WTC11 (cell line): Measurements from ENCODE around the gene CLASP1. TPM values are rescaled to one million over a fixed set of nuclear protein-coding genes. Genes with fewer than 3 reads are reported as not detected.
"Not testable (repeated sequence)": the region's sequence is repeated elsewhere in the genome, so short reads cannot be mapped to it uniquely, and the experiment has no call there.

Experiments used
- ATAC-seq: fragments of 200-7000 bp; cut with Tn5 transposase; 2 replicates; pipeline ENCODE4 v1.10.0; 2021; ENCODE audit warnings: mild to moderate bottlenecking, moderate library complexity
- CTCF ChIA-PET: fragments of 300-600 bp; sonication (Branson Sonifier 250); formaldehyde crosslinking; loops from one replicate; lab custom pipeline; 2021; ENCODE audit warnings: antibody characterized with exemption; lab: Charles Lee
- POLR2A ChIA-PET: fragments of 350-600 bp; sonication (Branson Sonifier 250); formaldehyde crosslinking; loops from one replicate; lab custom pipeline; 2021; ENCODE audit warnings: antibody characterized with exemption; lab: Charles Lee
- DNase-seq: peaks from one replicate; pipeline ENCODE4 v3.0.0; 2021; ENCODE audit warnings: low spot score
- H3K27ac Mint-ChIP-seq: 2 replicates; pipeline ENCODE4 v1.8.0; 2021; ENCODE audit warnings: mixed read lengths
- H3K27me3 Mint-ChIP-seq: 2 replicates; pipeline ENCODE4 v1.8.0; 2021; ENCODE audit warnings: low read depth, mild to moderate bottlenecking, moderate library complexity, mixed read lengths
- H3K36me3 Mint-ChIP-seq: 2 replicates; pipeline ENCODE4 v1.8.0; 2021; ENCODE audit warnings: mixed read lengths
- H3K4me1 Mint-ChIP-seq: 2 replicates; pipeline ENCODE4 v1.8.0; 2022; ENCODE audit warnings: mixed read lengths
- H3K4me3 Mint-ChIP-seq: 2 replicates; pipeline ENCODE4 v1.8.0; 2021; ENCODE audit warnings: mild to moderate bottlenecking, moderate library complexity, mixed read lengths
- H3K9me3 Mint-ChIP-seq: 2 replicates; pipeline ENCODE4 v1.8.0; 2021; ENCODE audit warnings: mixed read lengths
- CBFB ChIP-seq: sonication (generic); formaldehyde crosslinking; IDR thresholded peaks from 2 replicates; pipeline ENCODE4 v1.8.1; 2022; ENCODE audit warnings: mild to moderate bottlenecking, low read depth, missing genetic modification reagents
- ELF4 ChIP-seq: sonication (generic); formaldehyde crosslinking; IDR thresholded peaks from 2 replicates; pipeline ENCODE4 v1.8.1; 2022; ENCODE audit warnings: low read depth, mild to moderate bottlenecking, moderate library complexity, missing genetic modification reagents
- FOXK1 ChIP-seq: sonication (generic); formaldehyde crosslinking; IDR thresholded peaks from 2 replicates; pipeline ENCODE4 v1.8.0; 2022; ENCODE audit warnings: mild to moderate bottlenecking, moderate library complexity, missing genetic modification reagents
- GABPB1 ChIP-seq: sonication (generic); formaldehyde crosslinking; IDR thresholded peaks from 2 replicates; pipeline ENCODE4 v1.8.1; 2023; ENCODE audit warnings: mild to moderate bottlenecking, missing genetic modification reagents
- GTF2I ChIP-seq: fragments of 250-450 bp; sonication (Bioruptor Pico); conservative IDR thresholded peaks from 2 replicates; pipeline ENCODE4 v1.4.0; 2021; ENCODE audit warnings: mild to moderate bottlenecking
- HMGA2 ChIP-seq: fragments of 250-450 bp; sonication (Bioruptor Pico); IDR thresholded peaks from 2 replicates; pipeline ENCODE4 v1.4.0; 2021; ENCODE audit warnings: mild to moderate bottlenecking, moderate library complexity
- IRF2 ChIP-seq: sonication (generic); formaldehyde crosslinking; IDR thresholded peaks from 2 replicates; pipeline ENCODE4 v1.8.0; 2022; ENCODE audit warnings: low read depth, missing genetic modification reagents, borderline replicate concordance
- JAZF1 ChIP-seq: fragments of 250-450 bp; sonication (Bioruptor Pico); IDR thresholded peaks from 2 replicates; pipeline ENCODE4 v1.9.0; 2021; ENCODE audit warnings: moderate library complexity, mild to moderate bottlenecking, inconsistent platforms
- JUN ChIP-seq: sonication (generic); formaldehyde crosslinking; IDR thresholded peaks from 2 replicates; pipeline ENCODE4 v1.8.0; 2023; ENCODE audit warnings: mild to moderate bottlenecking, missing genetic modification reagents
- NR1H2 ChIP-seq: sonication (generic); formaldehyde crosslinking; IDR thresholded peaks from 2 replicates; pipeline ENCODE4 v1.9.0; 2021; ENCODE audit warnings: mild to moderate bottlenecking, moderate library complexity, missing genetic modification reagents
- OVOL2 ChIP-seq: fragments of 250-450 bp; sonication (Bioruptor Pico); IDR thresholded peaks from 2 replicates; pipeline ENCODE4 v1.9.0; 2021; ENCODE audit warnings: mild to moderate bottlenecking, borderline replicate concordance
- PRRX2 ChIP-seq: fragments of 250-450 bp; sonication (Bioruptor Pico); IDR thresholded peaks from 2 replicates; pipeline ENCODE4 v1.8.0; 2021; ENCODE audit warnings: mild to moderate bottlenecking
- ZNF219 ChIP-seq: sonication (generic); formaldehyde crosslinking; IDR thresholded peaks from 2 replicates; pipeline ENCODE4 v1.8.0; 2023; ENCODE audit warnings: missing genetic modification reagents, mild to moderate bottlenecking, borderline replicate concordance
- total RNA-seq: library from RNA; stranded (reverse); gene quantifications from 3 replicates; pipeline ENCODE4 v1.2.3, GENCODE V29; 2021
- TF ChIP-seq, protein P1 (sequence below): sonication (generic); formaldehyde crosslinking; IDR thresholded peaks from 2 replicates; pipeline ENCODE4 v1.8.0; 2022; ENCODE audit warnings: mild to moderate bottlenecking, missing genetic modification reagents
- TF ChIP-seq, protein P2 (sequence below): sonication (generic); formaldehyde crosslinking; IDR thresholded peaks from 2 replicates; pipeline ENCODE4 v1.8.0; 2023; ENCODE audit warnings: missing genetic modification reagents, mild to moderate bottlenecking, borderline replicate concordance
- TF ChIP-seq, protein P3 (sequence below): sonication (generic); formaldehyde crosslinking; IDR thresholded peaks from 2 replicates; pipeline ENCODE4 v1.8.1; 2023; ENCODE audit warnings: mild to moderate bottlenecking, missing genetic modification reagents, moderate library complexity
- TF ChIP-seq, protein P4 (sequence below): sonication (generic); formaldehyde crosslinking; IDR thresholded peaks from 2 replicates; pipeline ENCODE4 v1.8.0; 2022; ENCODE audit warnings: mild to moderate bottlenecking, missing genetic modification reagents
- TF ChIP-seq, protein P5 (sequence below): sonication (generic); formaldehyde crosslinking; IDR thresholded peaks from 2 replicates; pipeline ENCODE4 v1.8.0; 2022; ENCODE audit warnings: mild to moderate bottlenecking, missing genetic modification reagents
- TF ChIP-seq, protein P6 (sequence below): sonication (generic); formaldehyde crosslinking; IDR thresholded peaks from 2 replicates; pipeline ENCODE4 v1.8.1; 2023; ENCODE audit warnings: mild to moderate bottlenecking, missing genetic modification reagents
- TF ChIP-seq, protein P7 (sequence below): fragments of 250-450 bp; sonication (Bioruptor Pico); IDR thresholded peaks from 2 replicates; pipeline ENCODE4 v1.9.0; 2021; ENCODE audit warnings: moderate library complexity, mild to moderate bottlenecking, inconsistent platforms, borderline replicate concordance

Gene CLASP1
- total RNA-seq, 1 experiment from 2014 or later: 50.0 TPM

DNA sequence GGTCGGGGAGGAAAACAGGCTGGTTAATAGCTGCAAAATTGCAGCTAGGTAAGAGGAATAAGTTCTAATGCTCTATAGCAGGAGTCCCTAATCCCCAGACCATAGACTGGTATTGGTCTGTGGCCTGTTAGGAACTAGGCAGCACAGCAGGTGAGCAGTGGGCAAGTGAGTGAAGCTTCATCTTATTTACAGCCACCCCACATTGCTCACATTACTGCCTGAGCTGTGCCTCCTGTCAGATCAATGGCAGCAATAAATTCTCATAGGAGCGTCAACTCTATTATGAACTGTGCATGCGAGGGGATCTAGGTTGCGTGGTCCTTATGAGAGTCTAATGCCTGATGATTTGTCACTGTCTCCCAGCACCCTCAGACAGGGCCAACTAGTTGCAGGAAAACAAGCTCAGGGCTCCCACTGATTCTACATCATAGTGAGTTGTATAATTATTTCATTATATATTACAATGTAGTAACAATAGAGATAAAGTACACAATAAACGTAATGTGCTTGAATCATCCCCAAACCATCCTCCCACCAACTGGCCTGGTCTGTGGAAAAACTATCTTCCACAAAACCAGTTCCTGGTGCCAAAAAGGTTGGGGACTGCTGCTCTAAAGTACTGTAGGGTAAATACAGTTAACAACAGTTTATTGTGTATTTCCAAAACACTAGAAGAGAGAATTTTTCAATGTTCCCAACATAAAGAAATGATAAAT is 272.6 kb downstream of the CLASP1 start:
- Mint-ChIP-seq H3K9me3 (peaks cover 10% of the 10 kb centered on the region; the same call in 1 of the 2 replicates), H3K36me3 (peaks cover 64% of the 10 kb centered on the region), H3K27ac (no peak overlapping the region)
- TF ChIP-seq IRF2 (CRISPR knock-in tag) (no peak), OVOL2 (no peak), GABPB1 (CRISPR knock-in tag) (no peak), JUN (CRISPR knock-in tag) (no peak)
- TF ChIP-seq, protein P1, sequence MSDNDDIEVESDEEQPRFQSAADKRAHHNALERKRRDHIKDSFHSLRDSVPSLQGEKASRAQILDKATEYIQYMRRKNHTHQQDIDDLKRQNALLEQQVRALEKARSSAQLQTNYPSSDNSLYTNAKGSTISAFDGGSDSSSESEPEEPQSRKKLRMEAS (CRISPR knock-in tag): no peak
- TF ChIP-seq, protein P2, sequence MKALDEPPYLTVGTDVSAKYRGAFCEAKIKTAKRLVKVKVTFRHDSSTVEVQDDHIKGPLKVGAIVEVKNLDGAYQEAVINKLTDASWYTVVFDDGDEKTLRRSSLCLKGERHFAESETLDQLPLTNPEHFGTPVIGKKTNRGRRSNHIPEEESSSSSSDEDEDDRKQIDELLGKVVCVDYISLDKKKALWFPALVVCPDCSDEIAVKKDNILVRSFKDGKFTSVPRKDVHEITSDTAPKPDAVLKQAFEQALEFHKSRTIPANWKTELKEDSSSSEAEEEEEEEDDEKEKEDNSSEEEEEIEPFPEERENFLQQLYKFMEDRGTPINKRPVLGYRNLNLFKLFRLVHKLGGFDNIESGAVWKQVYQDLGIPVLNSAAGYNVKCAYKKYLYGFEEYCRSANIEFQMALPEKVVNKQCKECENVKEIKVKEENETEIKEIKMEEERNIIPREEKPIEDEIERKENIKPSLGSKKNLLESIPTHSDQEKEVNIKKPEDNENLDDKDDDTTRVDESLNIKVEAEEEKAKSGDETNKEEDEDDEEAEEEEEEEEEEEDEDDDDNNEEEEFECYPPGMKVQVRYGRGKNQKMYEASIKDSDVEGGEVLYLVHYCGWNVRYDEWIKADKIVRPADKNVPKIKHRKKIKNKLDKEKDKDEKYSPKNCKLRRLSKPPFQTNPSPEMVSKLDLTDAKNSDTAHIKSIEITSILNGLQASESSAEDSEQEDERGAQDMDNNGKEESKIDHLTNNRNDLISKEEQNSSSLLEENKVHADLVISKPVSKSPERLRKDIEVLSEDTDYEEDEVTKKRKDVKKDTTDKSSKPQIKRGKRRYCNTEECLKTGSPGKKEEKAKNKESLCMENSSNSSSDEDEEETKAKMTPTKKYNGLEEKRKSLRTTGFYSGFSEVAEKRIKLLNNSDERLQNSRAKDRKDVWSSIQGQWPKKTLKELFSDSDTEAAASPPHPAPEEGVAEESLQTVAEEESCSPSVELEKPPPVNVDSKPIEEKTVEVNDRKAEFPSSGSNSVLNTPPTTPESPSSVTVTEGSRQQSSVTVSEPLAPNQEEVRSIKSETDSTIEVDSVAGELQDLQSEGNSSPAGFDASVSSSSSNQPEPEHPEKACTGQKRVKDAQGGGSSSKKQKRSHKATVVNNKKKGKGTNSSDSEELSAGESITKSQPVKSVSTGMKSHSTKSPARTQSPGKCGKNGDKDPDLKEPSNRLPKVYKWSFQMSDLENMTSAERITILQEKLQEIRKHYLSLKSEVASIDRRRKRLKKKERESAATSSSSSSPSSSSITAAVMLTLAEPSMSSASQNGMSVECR (CRISPR knock-in tag): no peak
- TF ChIP-seq, protein P3, sequence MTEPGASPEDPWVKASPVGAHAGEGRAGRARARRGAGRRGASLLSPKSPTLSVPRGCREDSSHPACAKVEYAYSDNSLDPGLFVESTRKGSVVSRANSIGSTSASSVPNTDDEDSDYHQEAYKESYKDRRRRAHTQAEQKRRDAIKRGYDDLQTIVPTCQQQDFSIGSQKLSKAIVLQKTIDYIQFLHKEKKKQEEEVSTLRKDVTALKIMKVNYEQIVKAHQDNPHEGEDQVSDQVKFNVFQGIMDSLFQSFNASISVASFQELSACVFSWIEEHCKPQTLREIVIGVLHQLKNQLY: no peak
- TF ChIP-seq, all 79 proteins: peak for 0
- DNase-seq: no peak
- no peak for ATAC-seq
- no peaks in the 10 kb centered on the region for H3K27me3 Mint-ChIP-seq
- POLR2A ChIA-PET: no interaction called here
- H3K4me1 Mint-ChIP-seq: no peaks in the 10 kb centered on the region
- no peak overlapping the region for H3K4me3 Mint-ChIP-seq
- CTCF ChIA-PET: interaction anchor here (0.6 kb wide), 1 partner anchor 17 kb away, joined by 3 read pairs; no protein-coding TSS in a partner anchor

DNA sequence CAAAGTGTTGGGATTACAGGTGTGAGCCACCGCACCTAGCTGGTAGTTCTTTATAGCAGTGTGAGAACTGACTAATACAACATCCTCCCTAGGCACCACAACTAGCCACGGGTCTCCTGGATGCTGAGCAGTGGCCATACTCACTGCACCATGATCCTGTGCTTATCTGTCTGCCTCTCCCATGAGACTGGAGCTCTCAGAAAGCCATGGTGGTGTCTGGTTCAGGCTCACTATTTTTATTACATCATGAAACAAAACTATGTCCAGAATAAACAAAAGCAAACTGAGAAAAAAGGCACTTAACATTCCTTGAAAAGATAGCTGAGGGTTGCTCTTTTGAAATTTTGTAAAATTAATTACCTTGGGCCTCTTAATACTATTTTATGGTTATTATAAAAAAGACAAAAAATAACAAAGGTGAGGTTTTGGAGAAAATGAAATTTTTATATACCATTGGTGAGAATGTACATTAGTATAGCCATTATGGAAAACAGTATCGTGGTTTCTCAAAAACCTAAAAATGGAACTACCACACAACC is 273.6 kb downstream of the CLASP1 start:
- Mint-ChIP-seq H3K27ac (no peak overlapping the region), H3K36me3 (peaks cover 64% of the 10 kb centered on the region), H3K4me1 (no peaks in the 10 kb centered on the region), H3K4me3 (no peak overlapping the region), H3K27me3 (no peaks in the 10 kb centered on the region), H3K9me3 (peaks cover 10% of the 10 kb centered on the region; the same call in 1 of the 2 replicates)
- DNase-seq (no peak), ATAC-seq (no peak)
- ChIA-PET POLR2A (interaction anchor here (0.7 kb wide), 1 partner anchor 96 kb away, joined by 4 read pairs; no protein-coding TSS in a partner anchor), CTCF (interaction anchor here (0.6 kb wide), 1 partner anchor 16 kb away, joined by 3 read pairs; no protein-coding TSS in a partner anchor)
- TF ChIP-seq, protein P4, sequence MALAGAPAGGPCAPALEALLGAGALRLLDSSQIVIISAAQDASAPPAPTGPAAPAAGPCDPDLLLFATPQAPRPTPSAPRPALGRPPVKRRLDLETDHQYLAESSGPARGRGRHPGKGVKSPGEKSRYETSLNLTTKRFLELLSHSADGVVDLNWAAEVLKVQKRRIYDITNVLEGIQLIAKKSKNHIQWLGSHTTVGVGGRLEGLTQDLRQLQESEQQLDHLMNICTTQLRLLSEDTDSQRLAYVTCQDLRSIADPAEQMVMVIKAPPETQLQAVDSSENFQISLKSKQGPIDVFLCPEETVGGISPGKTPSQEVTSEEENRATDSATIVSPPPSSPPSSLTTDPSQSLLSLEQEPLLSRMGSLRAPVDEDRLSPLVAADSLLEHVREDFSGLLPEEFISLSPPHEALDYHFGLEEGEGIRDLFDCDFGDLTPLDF: no peak
- no peak for TF ChIP-seq PRRX2 (CRISPR knock-in tag)
- no peak for TF ChIP-seq JAZF1
- TF ChIP-seq FOXK1 (CRISPR knock-in tag): no peak
- TF ChIP-seq, protein P5, sequence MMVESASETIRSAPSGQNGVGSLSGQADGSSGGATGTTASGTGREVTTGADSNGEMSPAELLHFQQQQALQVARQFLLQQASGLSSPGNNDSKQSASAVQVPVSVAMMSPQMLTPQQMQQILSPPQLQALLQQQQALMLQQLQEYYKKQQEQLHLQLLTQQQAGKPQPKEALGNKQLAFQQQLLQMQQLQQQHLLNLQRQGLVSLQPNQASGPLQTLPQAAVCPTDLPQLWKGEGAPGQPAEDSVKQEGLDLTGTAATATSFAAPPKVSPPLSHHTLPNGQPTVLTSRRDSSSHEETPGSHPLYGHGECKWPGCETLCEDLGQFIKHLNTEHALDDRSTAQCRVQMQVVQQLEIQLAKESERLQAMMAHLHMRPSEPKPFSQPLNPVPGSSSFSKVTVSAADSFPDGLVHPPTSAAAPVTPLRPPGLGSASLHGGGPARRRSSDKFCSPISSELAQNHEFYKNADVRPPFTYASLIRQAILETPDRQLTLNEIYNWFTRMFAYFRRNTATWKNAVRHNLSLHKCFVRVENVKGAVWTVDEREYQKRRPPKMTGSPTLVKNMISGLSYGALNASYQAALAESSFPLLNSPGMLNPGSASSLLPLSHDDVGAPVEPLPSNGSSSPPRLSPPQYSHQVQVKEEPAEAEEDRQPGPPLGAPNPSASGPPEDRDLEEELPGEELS (CRISPR knock-in tag): no peak
- no peak for TF ChIP-seq ZNF219 (CRISPR knock-in tag)
- TF ChIP-seq HMGA2 (CRISPR knock-in tag): no peak
- TF ChIP-seq NR1H2: no peak
- no peak for TF ChIP-seq CBFB (CRISPR knock-in tag)
- TF ChIP-seq, protein P6, sequence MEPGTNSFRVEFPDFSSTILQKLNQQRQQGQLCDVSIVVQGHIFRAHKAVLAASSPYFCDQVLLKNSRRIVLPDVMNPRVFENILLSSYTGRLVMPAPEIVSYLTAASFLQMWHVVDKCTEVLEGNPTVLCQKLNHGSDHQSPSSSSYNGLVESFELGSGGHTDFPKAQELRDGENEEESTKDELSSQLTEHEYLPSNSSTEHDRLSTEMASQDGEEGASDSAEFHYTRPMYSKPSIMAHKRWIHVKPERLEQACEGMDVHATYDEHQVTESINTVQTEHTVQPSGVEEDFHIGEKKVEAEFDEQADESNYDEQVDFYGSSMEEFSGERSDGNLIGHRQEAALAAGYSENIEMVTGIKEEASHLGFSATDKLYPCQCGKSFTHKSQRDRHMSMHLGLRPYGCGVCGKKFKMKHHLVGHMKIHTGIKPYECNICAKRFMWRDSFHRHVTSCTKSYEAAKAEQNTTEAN (CRISPR knock-in tag): no peak
- TF ChIP-seq GTF2I (CRISPR knock-in tag): no peak
- no peak for TF ChIP-seq JUN (CRISPR knock-in tag)
- TF ChIP-seq, protein P7, sequence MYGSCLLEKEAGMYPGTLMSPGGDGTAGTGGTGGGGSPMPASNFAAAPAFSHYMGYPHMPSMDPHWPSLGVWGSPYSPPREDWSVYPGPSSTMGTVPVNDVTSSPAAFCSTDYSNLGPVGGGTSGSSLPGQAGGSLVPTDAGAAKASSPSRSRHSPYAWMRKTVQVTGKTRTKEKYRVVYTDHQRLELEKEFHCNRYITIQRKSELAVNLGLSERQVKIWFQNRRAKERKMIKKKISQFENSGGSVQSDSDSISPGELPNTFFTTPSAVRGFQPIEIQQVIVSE: no peak
- no peak for TF ChIP-seq ELF4 (CRISPR knock-in tag)

DNA sequence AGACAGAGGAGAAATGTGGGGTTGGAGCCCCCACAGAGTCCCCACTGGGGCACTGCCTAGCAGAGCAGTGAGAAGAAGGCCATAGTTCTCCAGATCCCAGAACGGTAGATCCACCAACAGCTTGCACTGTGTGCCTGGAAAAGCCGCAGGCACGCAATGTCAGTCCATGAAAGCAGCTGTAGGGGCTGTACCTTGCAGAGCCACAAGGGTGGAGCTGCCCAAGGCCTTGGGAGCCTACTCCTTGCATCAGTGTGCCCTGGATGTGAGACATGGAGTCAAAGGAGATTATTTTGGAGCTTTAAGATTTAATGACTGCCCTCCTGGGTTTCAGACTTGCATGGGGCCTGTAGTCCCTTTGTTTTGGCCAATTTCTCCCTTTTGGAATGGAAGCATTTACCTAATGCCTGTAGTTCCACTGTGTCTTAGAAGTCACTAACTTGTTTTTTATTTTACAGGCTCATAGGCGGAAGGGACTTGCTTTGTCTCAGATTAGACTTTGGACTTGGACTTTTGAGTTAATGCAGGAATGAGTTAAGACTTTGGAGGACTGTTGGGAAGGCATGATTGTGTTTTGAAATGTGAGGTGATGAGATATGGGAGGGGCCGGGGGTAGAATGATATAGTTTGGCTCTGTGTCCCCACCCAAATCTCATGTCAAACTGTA is 274.7 kb downstream of the CLASP1 start:
- H3K36me3 Mint-ChIP-seq: peaks cover 63% of the 10 kb centered on the region
- DNase-seq, H3K27me3 Mint-ChIP-seq, ATAC-seq, H3K4me1 Mint-ChIP-seq, H3K4me3 Mint-ChIP-seq, H3K27ac Mint-ChIP-seq, POLR2A ChIA-PET, CTCF ChIA-PET: not testable (repeated sequence)
- H3K9me3 Mint-ChIP-seq: peaks cover 10% of the 10 kb centered on the region; the same call in 1 of the 2 replicates
